ENCODE data around the gene FBXL17.

Gene FBXL17

GRCh38 chr5:108001222-108001621 lies 380.7 kb downstream of the FBXL17 start:
- Histone ChIP-seq H3K27me3 (ENCODE audit: control insufficient read depth, insufficient read depth, low read length) (no peaks in the 10 kb centered on the region), H3K4me3 (ENCODE audit: low read depth, low read length) (no peak overlapping the region), H3K9me3 (ENCODE audit: control insufficient read depth, insufficient read depth, low read length) (no peaks in the 10 kb centered on the region), H3K36me3 (ENCODE audit: control insufficient read depth, insufficient read depth, low read length) (no peaks in the 10 kb centered on the region), H3K4me1 (ENCODE audit: control insufficient read depth, insufficient read depth, low read length) (peaks cover 6% of the 10 kb centered on the region), H3K9ac (ENCODE audit: low read depth, low read length) (no peak overlapping the region)

DNA sequence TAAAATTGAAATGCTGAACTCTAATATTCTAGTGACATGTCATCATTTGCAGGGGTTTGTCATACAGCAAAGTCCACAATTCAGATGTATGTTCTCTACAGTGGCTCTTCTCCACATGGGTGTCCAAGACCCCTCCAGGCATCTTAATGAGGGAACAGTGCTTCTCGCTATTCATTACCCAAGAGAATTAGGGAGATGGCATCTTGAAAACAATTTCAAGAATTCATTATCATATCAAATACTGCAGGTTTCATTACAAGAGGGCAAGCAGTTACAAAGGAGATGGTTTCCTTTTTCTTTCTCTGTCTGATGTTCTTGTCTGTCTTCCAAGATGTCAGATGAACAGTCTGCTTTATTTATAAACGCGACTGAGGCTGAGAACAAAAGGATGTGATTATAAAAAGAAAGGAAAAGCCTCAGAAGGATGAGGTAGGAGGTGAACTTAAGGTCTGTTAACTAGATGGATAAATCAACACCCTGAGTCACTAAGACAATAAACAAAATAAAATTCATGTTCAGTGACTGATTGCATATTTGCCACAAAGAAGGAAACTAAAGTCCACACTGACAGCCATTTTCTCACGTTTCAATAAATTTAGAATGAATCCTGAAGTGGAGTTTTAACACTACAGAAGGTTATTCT lies 384.4 kb downstream of the FBXL17 start:
- Histone ChIP-seq H3K4me1 (ENCODE audit: control insufficient read depth, insufficient read depth, low read length) (peaks cover 6% of the 10 kb centered on the region), H3K4me3 (ENCODE audit: low read depth, low read length) (no peak overlapping the region), H3K27me3 (ENCODE audit: control insufficient read depth, insufficient read depth, low read length) (no peaks in the 10 kb centered on the region), H3K36me3 (ENCODE audit: control insufficient read depth, insufficient read depth, low read length) (no peaks in the 10 kb centered on the region), H3K9me3 (ENCODE audit: control insufficient read depth, insufficient read depth, low read length) (no peaks in the 10 kb centered on the region), H3K9ac (ENCODE audit: low read depth, low read length) (no peak overlapping the region)

DNA sequence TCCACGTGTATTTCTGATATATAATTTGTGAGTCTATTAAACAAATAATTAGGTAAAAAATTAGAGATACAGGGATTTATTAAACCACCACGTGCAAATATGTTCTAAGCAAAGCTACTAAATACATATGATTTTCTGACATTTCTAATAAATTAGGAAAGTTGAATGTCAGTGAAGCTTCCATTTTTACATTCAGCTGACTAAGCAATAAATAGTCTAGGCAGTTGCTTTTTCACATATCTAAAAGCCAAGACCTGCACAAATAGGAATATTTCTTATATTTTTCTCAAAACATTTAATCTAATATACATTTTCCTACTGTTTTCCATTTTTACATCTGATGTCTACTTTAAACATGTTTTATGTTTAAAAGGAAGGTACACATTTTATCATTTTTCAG lies 388.6 kb downstream of the FBXL17 start:
- Histone ChIP-seq H3K4me3 (ENCODE audit: low read depth, low read length) (no peak overlapping the region), H3K27me3 (ENCODE audit: control insufficient read depth, insufficient read depth, low read length) (no peaks in the 10 kb centered on the region), H3K4me1 (ENCODE audit: control insufficient read depth, insufficient read depth, low read length) (peaks cover 6% of the 10 kb centered on the region), H3K36me3 (ENCODE audit: control insufficient read depth, insufficient read depth, low read length) (no peaks in the 10 kb centered on the region), H3K9me3 (ENCODE audit: control insufficient read depth, insufficient read depth, low read length) (no peaks in the 10 kb centered on the region), H3K9ac (ENCODE audit: low read depth, low read length) (no peak overlapping the region)

DNA sequence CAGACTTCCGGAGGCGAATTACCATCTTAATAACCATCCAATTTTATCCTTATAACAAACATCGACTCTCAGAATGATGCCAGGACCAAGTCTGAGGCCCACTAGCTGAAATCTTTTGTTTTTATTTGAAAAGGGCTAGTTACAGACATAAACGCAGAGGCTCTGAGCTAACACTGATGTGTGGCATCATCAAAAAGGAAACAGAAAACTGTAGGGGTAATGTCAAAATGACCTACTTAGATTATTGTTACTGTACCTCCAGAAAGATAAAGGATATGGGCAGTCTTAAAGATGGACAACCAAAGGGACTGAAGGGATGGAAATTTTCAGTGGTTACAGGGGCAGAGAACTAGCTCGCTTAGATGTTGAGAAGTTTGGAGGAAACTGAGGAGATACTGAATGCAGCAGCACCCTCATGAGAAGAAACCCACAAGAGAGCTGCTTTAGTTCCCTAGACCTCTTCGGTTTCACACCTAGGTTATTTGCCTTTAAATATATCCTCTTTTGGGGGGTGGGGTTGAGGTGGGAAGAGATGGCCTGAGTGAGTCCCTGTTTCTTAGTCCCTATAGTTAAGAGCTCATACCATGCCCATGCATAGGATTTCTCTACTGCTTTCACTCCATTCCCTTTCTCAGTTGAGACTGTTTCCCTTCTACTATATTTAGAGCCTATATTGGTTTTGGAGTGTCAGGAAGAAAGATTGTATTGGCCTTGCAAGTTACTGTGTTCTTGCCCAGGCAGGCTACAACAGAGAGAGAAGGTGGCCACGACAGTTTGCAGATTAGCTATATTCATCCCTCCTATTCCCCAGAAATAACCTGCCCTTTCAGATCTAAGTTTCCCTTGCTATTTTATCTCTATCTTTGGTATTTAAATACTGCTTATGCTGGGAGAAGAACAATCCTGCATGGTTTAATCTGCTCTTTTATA lies 390.8 kb downstream of the FBXL17 start:
- no peak overlapping the region for H3K9ac ChIP-seq (ENCODE audit: low read depth, low read length)
- no peak overlapping the region for H3K4me3 ChIP-seq (ENCODE audit: low read depth, low read length)
- no peaks in the 10 kb centered on the region for H3K36me3 ChIP-seq (ENCODE audit: control insufficient read depth, insufficient read depth, low read length)
- H3K27me3 ChIP-seq (ENCODE audit: control insufficient read depth, insufficient read depth, low read length) = no peaks in the 10 kb centered on the region
- no peaks in the 10 kb centered on the region for H3K9me3 ChIP-seq (ENCODE audit: control insufficient read depth, insufficient read depth, low read length)
- no peaks in the 10 kb centered on the region for H3K4me1 ChIP-seq (ENCODE audit: control insufficient read depth, insufficient read depth, low read length)

DNA sequence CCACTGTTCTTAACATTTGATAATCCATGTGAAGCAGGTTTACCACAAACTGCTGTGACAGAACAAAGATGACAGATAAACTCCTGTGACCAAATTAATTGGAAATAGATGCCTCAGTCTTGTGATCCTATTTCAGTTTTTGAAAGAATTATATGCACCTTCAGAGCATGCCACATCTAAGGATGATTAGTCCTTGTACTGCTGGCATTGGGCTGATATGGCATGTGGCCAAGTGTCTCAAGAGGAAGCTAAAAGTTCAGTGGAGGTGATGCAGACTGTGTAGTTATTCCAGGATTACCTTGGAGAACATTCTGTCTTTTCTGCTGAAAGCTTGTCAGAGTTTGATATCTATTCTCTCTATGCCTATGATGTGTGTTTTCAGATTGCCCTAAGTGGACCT lies 396.8 kb downstream of the FBXL17 start:
- Histone ChIP-seq H3K4me3 (ENCODE audit: low read depth, low read length) (no peak overlapping the region), H3K9me3 (ENCODE audit: control insufficient read depth, insufficient read depth, low read length) (no peaks in the 10 kb centered on the region), H3K9ac (ENCODE audit: low read depth, low read length) (no peak overlapping the region), H3K4me1 (ENCODE audit: control insufficient read depth, insufficient read depth, low read length) (no peaks in the 10 kb centered on the region), H3K27me3 (ENCODE audit: control insufficient read depth, insufficient read depth, low read length) (no peaks in the 10 kb centered on the region), H3K36me3 (ENCODE audit: control insufficient read depth, insufficient read depth, low read length) (no peaks in the 10 kb centered on the region)

GRCh38 chr5:107982703-107983425 lies 399.0 kb downstream of the FBXL17 start:
- H3K9ac ChIP-seq (ENCODE audit: low read depth, low read length) = no peak overlapping the region
- no peaks in the 10 kb centered on the region for H3K27me3 ChIP-seq (ENCODE audit: control insufficient read depth, insufficient read depth, low read length)
- H3K36me3 ChIP-seq (ENCODE audit: control insufficient read depth, insufficient read depth, low read length) = no peaks in the 10 kb centered on the region
- H3K4me3 ChIP-seq (ENCODE audit: low read depth, low read length) = no peak overlapping the region
- H3K9me3 ChIP-seq (ENCODE audit: control insufficient read depth, insufficient read depth, low read length) = no peaks in the 10 kb centered on the region
- H3K4me1 ChIP-seq (ENCODE audit: control insufficient read depth, insufficient read depth, low read length) = peaks cover 3% of the 10 kb centered on the region

- H3K9me3 ChIP-seq (ENCODE audit: control insufficient read depth, insufficient read depth, low read length) = no peaks in the 10 kb centered on the region
Observed at GRCh38 chr5:107980923-107981692, 400.8 kb downstream of the FBXL17 start.

GRCh38 chr5:107979900-107980299 lies 402.0 kb downstream of the FBXL17 start:
- Histone ChIP-seq H3K4me1 (ENCODE audit: control insufficient read depth, insufficient read depth, low read length) (peaks cover 6% of the 10 kb centered on the region), H3K4me3 (ENCODE audit: low read depth, low read length) (no peak overlapping the region), H3K9me3 (ENCODE audit: control insufficient read depth, insufficient read depth, low read length) (no peaks in the 10 kb centered on the region), H3K27me3 (ENCODE audit: control insufficient read depth, insufficient read depth, low read length) (no peaks in the 10 kb centered on the region), H3K9ac (ENCODE audit: low read depth, low read length) (no peak overlapping the region), H3K36me3 (ENCODE audit: control insufficient read depth, insufficient read depth, low read length) (no peaks in the 10 kb centered on the region)

More at GRCh38 chr5:107980923-107981692, 400.8 kb downstream of the FBXL17 start:
- no peaks in the 10 kb centered on the region for H3K27me3 ChIP-seq (ENCODE audit: control insufficient read depth, insufficient read depth, low read length)
- H3K4me1 ChIP-seq (ENCODE audit: control insufficient read depth, insufficient read depth, low read length) = peaks cover 6% of the 10 kb centered on the region
- H3K36me3 ChIP-seq (ENCODE audit: control insufficient read depth, insufficient read depth, low read length) = no peaks in the 10 kb centered on the region
- no peak overlapping the region for H3K4me3 ChIP-seq (ENCODE audit: low read depth, low read length)
- H3K9ac ChIP-seq (ENCODE audit: low read depth, low read length) = no peak overlapping the region

- Histone ChIP-seq H3K4me3 (ENCODE audit: low read depth, low read length) (no peak overlapping the region), H3K9me3 (ENCODE audit: control insufficient read depth, insufficient read depth, low read length) (no peaks in the 10 kb centered on the region), H3K27me3 (ENCODE audit: control insufficient read depth, insufficient read depth, low read length) (no peaks in the 10 kb centered on the region), H3K4me1 (ENCODE audit: control insufficient read depth, insufficient read depth, low read length) (peaks cover 11% of the 10 kb centered on the region), H3K9ac (ENCODE audit: low read depth, low read length) (no peak overlapping the region), H3K36me3 (ENCODE audit: control insufficient read depth, insufficient read depth, low read length) (no peaks in the 10 kb centered on the region)
Observed at GRCh38 chr5:107979291-107979690, 402.6 kb downstream of the FBXL17 start.

DNA sequence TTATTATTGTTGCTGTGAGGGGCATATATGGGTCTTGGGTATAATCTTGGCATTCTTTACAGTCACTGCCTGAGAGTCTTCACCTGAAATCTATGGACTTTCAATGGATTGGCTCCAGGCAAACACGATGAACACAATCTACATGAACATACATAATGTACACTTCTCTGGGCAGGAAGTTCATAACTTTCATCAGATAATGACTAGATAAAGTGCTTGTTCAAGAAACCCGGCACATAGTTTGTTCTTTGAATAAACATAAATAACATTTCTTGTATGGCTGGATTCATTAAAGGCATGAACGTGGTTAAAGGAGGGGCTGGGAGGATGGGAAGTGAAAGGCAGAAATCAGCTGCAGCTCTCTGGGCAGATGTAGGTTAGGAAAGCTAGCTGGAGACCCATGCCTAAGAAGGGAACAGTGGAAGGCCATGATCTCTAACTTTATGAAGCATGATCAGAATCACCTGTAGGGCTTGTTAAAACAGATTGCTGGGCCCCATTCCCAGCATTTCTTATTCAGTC lies 404.3 kb downstream of the FBXL17 start:
- H3K4me3 ChIP-seq (ENCODE audit: low read depth, low read length) = no peak overlapping the region
- no peaks in the 10 kb centered on the region for H3K27me3 ChIP-seq (ENCODE audit: control insufficient read depth, insufficient read depth, low read length)
- H3K9me3 ChIP-seq (ENCODE audit: control insufficient read depth, insufficient read depth, low read length) = no peaks in the 10 kb centered on the region
- peaks cover 11% of the 10 kb centered on the region for H3K4me1 ChIP-seq (ENCODE audit: control insufficient read depth, insufficient read depth, low read length)
- no peak overlapping the region for H3K9ac ChIP-seq (ENCODE audit: low read depth, low read length)
- no peaks in the 10 kb centered on the region for H3K36me3 ChIP-seq (ENCODE audit: control insufficient read depth, insufficient read depth, low read length)

GRCh38 chr5:107975568-107975967 lies 406.3 kb downstream of the FBXL17 start:
- Histone ChIP-seq H3K9me3 (ENCODE audit: control insufficient read depth, insufficient read depth, low read length) (no peaks in the 10 kb centered on the region), H3K36me3 (ENCODE audit: control insufficient read depth, insufficient read depth, low read length) (no peaks in the 10 kb centered on the region), H3K4me1 (ENCODE audit: control insufficient read depth, insufficient read depth, low read length) (peaks cover 11% of the 10 kb centered on the region), H3K9ac (ENCODE audit: low read depth, low read length) (no peak overlapping the region), H3K27me3 (ENCODE audit: control insufficient read depth, insufficient read depth, low read length) (no peaks in the 10 kb centered on the region), H3K4me3 (ENCODE audit: low read depth, low read length) (no peak overlapping the region)

All from iPS-15b (cell line).